Naive thymus-derived CD4-positive, alpha-beta T cell (primary cell): ENCODE measurements around the gene ZFAND3. TPM values are rescaled to one million over a fixed set of nuclear protein-coding genes. Genes with fewer than 3 reads are reported as not detected.

Experiments
- ATAC-seq: fragments of 150-1000 bp; cut with Tn5 transposase; 2 replicates; pipeline ENCODE4 v1.10.0; 2021; ENCODE audit warnings: mild to moderate bottlenecking, moderate library complexity
- CTCF ChIA-PET: fragments of 350-600 bp; sonication (Branson Sonifier 250); formaldehyde crosslinking; loops from one replicate; lab custom pipeline; 2021; ENCODE audit warnings: antibody characterized with exemption; lab: Charles Lee
- POLR2A ChIA-PET: fragments of 350-600 bp; sonication (Branson Sonifier 250); formaldehyde crosslinking; loops from one replicate; lab custom pipeline; 2021; ENCODE audit warnings: antibody characterized with exemption, inconsistent platforms; lab: Charles Lee
- DNase-seq, 9 donors: peaks; one replicate each; pipeline versions ENCODE4 v3.0.0 to v3.0.0-alpha.2; 2020 to 2022; ENCODE audit warnings: mixed read lengths in 1 of 9
- H3K27ac ChIP-seq: one replicate; pipeline ENCODE4 v1.7.0; 2013; ENCODE audit warnings: mild to moderate bottlenecking, low read depth, low read length, moderate library complexity
- H3K27me3 ChIP-seq, 2 donors: one replicate each; pipeline ENCODE4 v1.7.0; 2013; ENCODE audit warnings: low read length in 2 of 2, mild to moderate bottlenecking in 2 of 2, moderate library complexity in 2 of 2; ENCODE audit not compliant: control insufficient read depth in 2 of 2, insufficient read depth in 2 of 2
- H3K36me3 ChIP-seq, 3 experiments: 1 replicate in 2 of 3; 2 replicates in 1 of 3; pipeline ENCODE4 v1.7.0; 2013; ENCODE audit warnings: low read length in 3 of 3, mild to moderate bottlenecking in 3 of 3, moderate library complexity in 1 of 3; ENCODE audit not compliant: insufficient read depth in 3 of 3, control insufficient read depth in 2 of 3
- H3K4me1 ChIP-seq, 2 donors: one replicate each; pipeline ENCODE4 v1.7.0; 2013; ENCODE audit warnings: low read length in 2 of 2, mild to moderate bottlenecking in 2 of 2, moderate library complexity in 1 of 2; ENCODE audit not compliant: control insufficient read depth in 2 of 2, insufficient read depth in 2 of 2
- H3K4me3 ChIP-seq: 2 replicates; pipeline ENCODE4 v1.7.0; 2013; ENCODE audit warnings: mild to moderate bottlenecking, low read length
- H3K9me3 ChIP-seq, 3 experiments: 1 replicate in 2 of 3; 2 replicates in 1 of 3; pipeline ENCODE4 v1.7.0; 2013; ENCODE audit warnings: low read length in 3 of 3; ENCODE audit not compliant: control insufficient read depth in 2 of 3
- H3K27ac Mint-ChIP-seq, 9 donors: one replicate each; pipeline ENCODE4 v1.8.0; 2020 to 2022; ENCODE audit warnings: mixed read lengths in 9 of 9, mild to moderate bottlenecking in 8 of 9, moderate library complexity in 5 of 9, inconsistent platforms in 2 of 9
- H3K27me3 Mint-ChIP-seq, 5 donors: one replicate each; pipeline ENCODE4 v1.8.0; 2021 to 2022; ENCODE audit warnings: mixed read lengths in 5 of 5, mild to moderate bottlenecking in 1 of 5
- H3K36me3 Mint-ChIP-seq, 5 donors: one replicate each; pipeline ENCODE4 v1.8.0; 2020 to 2022; ENCODE audit warnings: mixed read lengths in 5 of 5, mild to moderate bottlenecking in 3 of 5, inconsistent platforms in 1 of 5
- H3K4me1 Mint-ChIP-seq, 7 donors: one replicate each; pipeline ENCODE4 v1.8.0; 2020 to 2022; ENCODE audit warnings: mixed read lengths in 7 of 7, mild to moderate bottlenecking in 3 of 7, inconsistent platforms in 1 of 7
- H3K4me3 Mint-ChIP-seq, 10 donors: one replicate each; pipeline ENCODE4 v1.8.0; 2020 to 2022; ENCODE audit warnings: mild to moderate bottlenecking in 10 of 10, mixed read lengths in 10 of 10, moderate library complexity in 6 of 10, inconsistent platforms in 2 of 10
- H3K9me3 Mint-ChIP-seq, 11 donors: one replicate each; pipeline ENCODE4 v1.8.0; 2020 to 2022; ENCODE audit warnings: mixed read lengths in 11 of 11, mild to moderate bottlenecking in 4 of 11, inconsistent platforms in 1 of 11, moderate library complexity in 1 of 11
- intact Hi-C, 2 donors: fragments of 100-400 bp; cut with micrococcal nuclease; formaldehyde crosslinking; loops; one replicate each; pipeline ENCODE4 v1.15.1; 2023
- polyA plus RNA-seq, 2 donors: library from polyadenylated mRNA; unstranded; fragments of 300-500 nt; fragmentation: Illumina TruSeq; gene quantifications; one replicate each; pipeline ENCODE4 v1.2.3, GENCODE V29; 2021
- total RNA-seq, 6 experiments: library from RNA in 5 of 6; stranded (reverse) in 5 of 6; gene quantifications; 1 replicate in 5 of 6; 2 replicates in 1 of 6; pipeline ENCODE4 v1.2.3 and lab custom pipeline; 2021 to 2026

The ZFAND3 gene
- total and polyA plus RNA-seq, 7 experiments from 2014 or later, result 3.5 to 55.0 (median 37.1) TPM

DNA sequence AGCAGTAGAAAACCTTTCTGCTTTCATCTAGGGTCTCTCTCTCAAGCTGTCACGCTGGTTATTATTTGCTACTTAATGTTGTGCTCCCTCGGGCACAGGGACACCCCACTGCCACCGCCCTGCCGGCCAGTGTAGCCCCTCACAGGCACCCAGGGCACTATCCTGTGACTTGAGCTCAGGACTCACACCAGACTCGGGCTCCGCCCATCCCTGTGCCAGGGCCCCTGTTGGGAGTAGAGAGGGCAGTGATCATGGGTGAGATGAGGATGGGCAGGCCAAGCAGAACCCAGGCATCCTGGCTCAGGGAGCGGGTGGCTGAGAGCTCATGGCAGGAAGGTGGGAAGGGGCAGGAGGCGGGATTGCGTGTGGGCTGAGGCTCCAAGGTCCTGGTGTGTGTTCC lies 371.9 kb downstream of the ZFAND3 start:
- CTCF ChIA-PET, result no interaction called here
- intact Hi-C loops, result no loop called here

DNA sequence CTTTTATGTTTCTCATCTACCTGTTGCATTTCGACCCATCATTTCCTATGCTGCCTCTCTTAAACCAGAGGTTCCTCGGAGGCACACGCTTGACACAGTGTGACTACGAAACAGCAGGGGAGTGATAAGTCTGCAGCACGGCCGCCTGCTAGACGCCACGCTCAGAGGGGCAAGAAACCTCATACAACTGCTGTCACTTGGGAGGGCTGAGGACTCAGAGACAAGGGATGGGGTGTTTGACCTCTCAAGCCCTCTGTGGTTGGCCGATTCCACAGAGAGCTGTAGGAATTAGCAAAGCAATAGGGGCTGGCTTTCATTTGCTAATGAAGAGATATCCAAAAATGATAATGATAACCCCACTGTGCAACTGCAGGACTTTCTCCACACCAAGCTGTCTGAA lies 372.5 kb downstream of the ZFAND3 start:
- H3K27ac Mint-ChIP-seq, result no peak overlapping the region
- H3K4me1 Mint-ChIP-seq, result peaks cover 0 to 12% (median 0%) of the 10 kb centered on the region in 7 donors

More for the DNA sequence above, 371.9 kb downstream of the ZFAND3 start:
- peaks cover 0 to 28% (median 5%) of the 10 kb centered on the region in 5 donors for H3K36me3 Mint-ChIP-seq
- no peak for ATAC-seq
- no peak for DNase-seq
- POLR2A ChIA-PET, result no interaction called here
- peaks cover 0 to 12% (median 0%) of the 10 kb centered on the region in 7 donors for H3K4me1 Mint-ChIP-seq
- H3K9me3 Mint-ChIP-seq, result peaks cover 0 to 2% (median 0%) of the 10 kb centered on the region in 11 donors
- H3K4me3 ChIP-seq, result no peak overlapping the region
- H3K36me3 ChIP-seq, result peaks cover 0 to 16% (median 0%) of the 10 kb centered on the region in 3 experiments
- no peaks in the 10 kb centered on the region for H3K4me1 ChIP-seq
- no peaks in the 10 kb centered on the region for H3K27me3 ChIP-seq
- H3K4me3 Mint-ChIP-seq, result no peak overlapping the region
- no peaks in the 10 kb centered on the region for H3K9me3 ChIP-seq
- H3K27me3 Mint-ChIP-seq, result no peaks in the 10 kb centered on the region
- H3K27ac ChIP-seq, result no peak overlapping the region
- H3K27ac Mint-ChIP-seq, result peak overlapping the region in 1 of 9 donors; percentile 22

DNA sequence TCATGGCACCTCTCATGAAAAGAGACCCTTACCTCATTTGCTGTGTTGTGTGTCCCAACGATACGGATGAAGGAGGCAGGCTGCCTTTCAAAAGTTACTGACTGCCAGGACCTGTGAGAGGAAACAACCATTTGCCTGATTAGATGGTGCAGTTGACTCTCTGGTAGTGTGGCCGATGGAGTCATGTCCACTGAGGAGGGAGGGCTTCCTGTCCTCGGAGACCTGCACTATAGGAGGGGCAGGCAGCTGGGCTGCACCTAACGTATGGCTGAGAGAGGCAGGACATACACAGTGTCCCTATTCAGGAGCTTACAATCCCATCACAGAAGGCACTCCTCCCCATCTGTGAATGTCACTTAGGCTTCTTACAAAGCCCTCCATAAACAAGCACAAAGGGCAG lies 373.0 kb downstream of the ZFAND3 start:
- Histone ChIP-seq H3K27me3 (no peaks in the 10 kb centered on the region), H3K9me3 (no peaks in the 10 kb centered on the region), H3K27ac (no peak overlapping the region), H3K4me1 (no peaks in the 10 kb centered on the region), H3K4me3 (no peak overlapping the region), H3K36me3 (peaks cover 0 to 16% (median 0%) of the 10 kb centered on the region in 3 experiments)
- Mint-ChIP-seq H3K36me3 (peaks cover 0 to 30% (median 5%) of the 10 kb centered on the region in 5 donors), H3K4me3 (no peak overlapping the region), H3K27me3 (no peaks in the 10 kb centered on the region), H3K27ac (no peak overlapping the region), H3K4me1 (peaks cover 0 to 8% (median 0%) of the 10 kb centered on the region in 7 donors), H3K9me3 (peaks cover 0 to 2% (median 0%) of the 10 kb centered on the region in 11 donors)
- no peak for DNase-seq
- CTCF ChIA-PET, result interaction anchor here (0.8 kb wide), 1 partner anchor 261 kb away, joined by 3 read pairs; no protein-coding TSS in a partner anchor
- no peak for ATAC-seq
- intact Hi-C loops, result no loop called here
- POLR2A ChIA-PET, result interaction anchor here (0.5 kb wide), 1 partner anchor 461 kb away, joined by 3 read pairs; no protein-coding TSS in a partner anchor

More for the DNA sequence above, 372.5 kb downstream of the ZFAND3 start:
- Histone ChIP-seq H3K4me3 (no peak overlapping the region), H3K36me3 (peaks cover 0 to 16% (median 0%) of the 10 kb centered on the region in 3 experiments), H3K4me1 (no peaks in the 10 kb centered on the region), H3K27me3 (no peaks in the 10 kb centered on the region), H3K27ac (no peak overlapping the region), H3K9me3 (no peaks in the 10 kb centered on the region)
- no peak for DNase-seq
- Mint-ChIP-seq H3K9me3 (peaks cover 0 to 2% (median 0%) of the 10 kb centered on the region in 11 donors), H3K36me3 (peaks cover 0 to 31% (median 5%) of the 10 kb centered on the region in 5 donors), H3K4me3 (no peak overlapping the region), H3K27me3 (no peaks in the 10 kb centered on the region)
- POLR2A ChIA-PET, result interaction anchor here (0.5 kb wide), 1 partner anchor 461 kb away, joined by 3 read pairs; no protein-coding TSS in a partner anchor
- CTCF ChIA-PET, result interaction anchor here (0.8 kb wide), 1 partner anchor 262 kb away, joined by 3 read pairs; no protein-coding TSS in a partner anchor
- no peak for ATAC-seq
- intact Hi-C loops, result no loop called here

DNA sequence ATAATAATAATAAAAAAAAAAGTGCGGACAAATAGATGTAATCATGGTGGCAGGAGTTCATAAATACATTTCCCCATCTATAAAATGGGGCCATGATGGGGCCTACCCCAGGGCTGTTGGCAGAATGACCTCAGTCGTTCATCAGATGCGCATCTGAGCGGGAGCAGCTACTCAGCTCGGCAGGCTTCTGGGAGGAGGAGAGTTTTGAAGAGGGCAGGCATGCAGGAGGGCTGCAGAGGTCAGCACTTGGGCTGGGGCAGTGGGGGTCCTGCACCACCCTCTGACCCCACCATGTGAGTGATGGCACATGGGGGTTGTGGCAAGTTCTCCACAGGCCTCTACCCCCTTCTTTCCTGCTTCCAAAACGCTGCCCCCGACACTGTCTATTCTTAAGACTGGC lies 373.5 kb downstream of the ZFAND3 start:
- ChIA-PET POLR2A (no interaction called here), CTCF (no interaction called here)
- ATAC-seq (no peak), DNase-seq (no peak)
- peaks cover 0 to 32% (median 9%) of the 10 kb centered on the region in 5 donors for H3K36me3 Mint-ChIP-seq
- no peak overlapping the region for H3K4me3 Mint-ChIP-seq
- Histone ChIP-seq H3K9me3 (no peaks in the 10 kb centered on the region), H3K36me3 (peaks cover 0 to 16% (median 0%) of the 10 kb centered on the region in 3 experiments), H3K4me1 (no peaks in the 10 kb centered on the region), H3K27ac (no peak overlapping the region), H3K4me3 (no peak overlapping the region), H3K27me3 (no peaks in the 10 kb centered on the region)
- no peaks in the 10 kb centered on the region for H3K27me3 Mint-ChIP-seq
- intact Hi-C loops, result no loop called here
- H3K9me3 Mint-ChIP-seq, result peaks cover 0 to 2% (median 0%) of the 10 kb centered on the region in 11 donors
- H3K27ac Mint-ChIP-seq, result no peak overlapping the region
- peaks cover 0 to 5% (median 0%) of the 10 kb centered on the region in 7 donors for H3K4me1 Mint-ChIP-seq

DNA sequence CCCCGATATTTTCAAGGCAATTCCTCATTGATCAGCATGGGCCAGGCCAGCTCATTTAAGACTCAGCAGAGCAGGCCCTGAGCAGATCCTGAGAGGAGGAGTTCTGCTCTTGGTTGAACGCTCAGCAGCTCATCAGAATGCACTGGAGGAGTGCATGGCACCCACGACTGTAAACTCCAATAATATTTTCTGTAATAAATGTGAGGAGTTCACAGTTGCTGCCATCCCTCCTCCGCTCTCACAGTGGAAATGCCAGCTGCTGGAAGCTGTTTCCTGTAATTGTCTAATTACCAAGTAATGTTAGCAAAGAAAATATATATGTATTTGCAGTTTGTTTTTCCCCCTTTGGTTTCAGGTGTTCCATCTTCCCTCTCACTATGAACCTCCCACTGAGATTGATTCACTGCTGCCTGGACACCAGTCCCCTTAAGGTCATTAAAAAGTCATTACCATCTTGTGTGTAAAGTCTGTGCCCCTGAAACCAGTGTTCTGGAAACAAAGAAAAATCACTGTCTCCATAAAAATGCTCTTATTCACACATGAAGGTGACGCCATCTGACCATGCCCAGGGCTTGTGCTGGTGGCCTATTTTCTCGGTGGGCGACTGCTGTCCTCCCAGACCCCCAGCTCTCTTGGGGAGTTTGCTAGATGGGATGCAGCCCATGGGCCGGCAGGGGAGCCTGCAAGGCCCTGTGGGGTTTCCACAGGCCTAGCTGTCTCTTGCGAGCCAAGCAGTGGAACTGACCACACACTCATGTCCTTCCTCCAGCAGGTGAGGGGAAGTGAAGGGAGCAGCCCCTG lies 374.2 kb downstream of the ZFAND3 start:
- intact Hi-C loops, result no loop called here
- H3K27ac ChIP-seq, result no peak overlapping the region

DNA sequence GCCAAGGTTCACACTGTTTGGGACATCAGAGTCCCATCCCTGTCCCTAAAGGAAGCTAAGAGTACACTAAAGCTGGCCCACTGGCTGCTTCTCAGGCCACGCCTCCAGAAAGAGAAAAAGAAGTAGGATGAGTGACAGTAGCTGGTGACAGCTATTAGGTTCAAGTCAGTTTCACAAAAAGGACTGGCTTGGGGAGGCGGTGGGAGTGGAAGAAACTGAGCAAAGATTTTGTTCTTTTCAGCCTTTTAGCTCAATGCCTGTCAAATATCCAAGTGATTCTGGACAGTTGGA lies 374.7 kb downstream of the ZFAND3 start:
- ChIA-PET CTCF (no interaction called here), POLR2A (no interaction called here)
- peaks cover 0 to 2% (median 0%) of the 10 kb centered on the region in 11 donors for H3K9me3 Mint-ChIP-seq

More for the DNA sequence above, 374.2 kb downstream of the ZFAND3 start:
- Mint-ChIP-seq H3K27ac (no peak overlapping the region), H3K36me3 (peaks cover 0 to 32% (median 9%) of the 10 kb centered on the region in 5 donors), H3K4me1 (peaks cover 0 to 5% (median 0%) of the 10 kb centered on the region in 7 donors), H3K9me3 (peaks cover 0 to 2% (median 0%) of the 10 kb centered on the region in 11 donors), H3K4me3 (no peak overlapping the region), H3K27me3 (no peaks in the 10 kb centered on the region)
- Histone ChIP-seq H3K4me3 (no peak overlapping the region), H3K9me3 (no peaks in the 10 kb centered on the region), H3K27me3 (no peaks in the 10 kb centered on the region), H3K4me1 (no peaks in the 10 kb centered on the region), H3K36me3 (peaks cover 0 to 11% (median 0%) of the 10 kb centered on the region in 3 experiments)
- CTCF ChIA-PET, result no interaction called here
- ATAC-seq, result no peak
- POLR2A ChIA-PET, result no interaction called here
- no peak for DNase-seq

More for the DNA sequence above, 374.7 kb downstream of the ZFAND3 start:
- peaks cover 0 to 5% (median 0%) of the 10 kb centered on the region in 7 donors for H3K4me1 Mint-ChIP-seq
- H3K36me3 ChIP-seq, result peaks cover 0 to 6% (median 0%) of the 10 kb centered on the region in 3 experiments
- intact Hi-C loops, result no loop called here
- H3K4me1 ChIP-seq, result no peaks in the 10 kb centered on the region
- H3K27me3 Mint-ChIP-seq, result no peaks in the 10 kb centered on the region
- H3K27ac Mint-ChIP-seq, result no peak overlapping the region
- ATAC-seq (no peak), DNase-seq (no peak)
- H3K9me3 ChIP-seq, result no peaks in the 10 kb centered on the region
- no peaks in the 10 kb centered on the region for H3K27me3 ChIP-seq
- H3K27ac ChIP-seq, result no peak overlapping the region
- no peak overlapping the region for H3K4me3 ChIP-seq
- peaks cover 0 to 29% (median 9%) of the 10 kb centered on the region in 5 donors for H3K36me3 Mint-ChIP-seq
- H3K4me3 Mint-ChIP-seq, result no peak overlapping the region
